Astrocyte (in vitro differentiated cells and primary cell): Measurements from ENCODE around the gene PSMD1. TPM values are rescaled to one million over a fixed set of nuclear protein-coding genes. Genes with fewer than 3 reads are reported as not detected.

Experiments used
- DNase-seq: peaks from one replicate; pipeline ENCODE4 v3.0.0-alpha.2; 2010; ENCODE audit warnings: low read depth
- FAIRE-seq: peaks from 2 replicates; lab custom pipeline; 2011; peaks lifted over from hg19 to GRCh38; lab: Jason Lieb, UNC
- H2AFZ ChIP-seq: 2 replicates; pipeline ENCODE4 v1.6.0; 2012; ENCODE audit warnings: low read depth, low read length, inconsistent platforms
- H3K27ac ChIP-seq: 2 replicates; pipeline ENCODE4 v1.5.1; 2011; ENCODE audit warnings: low read depth, low read length, inconsistent platforms
- H3K27me3 ChIP-seq: 2 replicates; pipeline ENCODE4 v1.6.0; 2011; ENCODE audit warnings: low read length, inconsistent platforms; ENCODE audit not compliant: insufficient read depth
- H3K36me3 ChIP-seq: 2 replicates; pipeline ENCODE4 v1.5.1; 2011; ENCODE audit warnings: low read length, inconsistent platforms; ENCODE audit not compliant: insufficient read depth
- H3K4me1 ChIP-seq: 2 replicates; pipeline ENCODE4 v1.5.1; 2011; ENCODE audit warnings: low read length, inconsistent platforms; ENCODE audit not compliant: insufficient read depth
- H3K4me2 ChIP-seq: 2 replicates; pipeline ENCODE4 v1.6.0; 2012; ENCODE audit warnings: low read length, inconsistent platforms
- H3K4me3 ChIP-seq: 2 replicates; pipeline ENCODE4 v1.5.1; 2011; ENCODE audit warnings: low read depth, mild to moderate bottlenecking, low read length, inconsistent platforms; ENCODE audit not compliant: insufficient read depth
- H3K79me2 ChIP-seq: 2 replicates; pipeline ENCODE4 v1.6.0; 2012; ENCODE audit warnings: mild to moderate bottlenecking, low read length, inconsistent platforms; ENCODE audit not compliant: insufficient read depth
- H3K9ac ChIP-seq: 2 replicates; pipeline ENCODE4 v1.6.0; 2012; ENCODE audit warnings: mild to moderate bottlenecking, low read length, inconsistent platforms
- H3K9me3 ChIP-seq: 2 replicates; pipeline ENCODE4 v1.5.1; 2012; ENCODE audit warnings: low read depth, mild to moderate bottlenecking, low read length, inconsistent platforms; ENCODE audit not compliant: insufficient read depth
- H4K20me1 ChIP-seq: 2 replicates; pipeline ENCODE4 v1.6.0; 2012; ENCODE audit warnings: low read length, inconsistent platforms; ENCODE audit not compliant: insufficient read depth
- H3K27ac Mint-ChIP-seq: one replicate; pipeline ENCODE4 v1.8.0; 2021; ENCODE audit warnings: mild to moderate bottlenecking, mixed read lengths; ENCODE audit not compliant: unreplicated experiment
- H3K27me3 Mint-ChIP-seq: one replicate; pipeline ENCODE4 v1.8.0; 2021; ENCODE audit warnings: low read depth, mixed read lengths; ENCODE audit not compliant: unreplicated experiment
- H3K36me3 Mint-ChIP-seq: one replicate; pipeline ENCODE4 v1.8.0; 2021; ENCODE audit warnings: low read depth, mixed read lengths; ENCODE audit not compliant: unreplicated experiment
- H3K4me1 Mint-ChIP-seq: one replicate; pipeline ENCODE4 v1.8.0; 2021; ENCODE audit warnings: low read depth, mixed read lengths; ENCODE audit not compliant: unreplicated experiment
- H3K4me3 Mint-ChIP-seq: one replicate; pipeline ENCODE4 v1.8.0; 2021; ENCODE audit warnings: mild to moderate bottlenecking, moderate library complexity, mixed read lengths; ENCODE audit not compliant: unreplicated experiment
- H3K9me3 Mint-ChIP-seq: one replicate; pipeline ENCODE4 v1.8.0; 2021; ENCODE audit warnings: mild to moderate bottlenecking, mixed read lengths; ENCODE audit not compliant: unreplicated experiment
- EZH2 ChIP-seq: IDR thresholded peaks from 2 replicates; pipeline ENCODE4 v1.6.1; 2012; ENCODE audit warnings: mild to moderate bottlenecking, low read length, inconsistent platforms; ENCODE audit not compliant: insufficient read depth
- total RNA-seq: library from RNA; stranded (reverse); gene quantifications from 2 replicates; pipeline ENCODE4 v1.2.1, GENCODE V29; 2021
- TF ChIP-seq, protein P1 (sequence below): IDR thresholded peaks from 2 replicates; pipeline ENCODE4 v1.5.1; 2011; ENCODE audit warnings: low read depth, mild to moderate bottlenecking, inconsistent platforms, low read length, moderate library complexity; ENCODE audit not compliant: insufficient read depth

PSMD1 gene
- total RNA-seq, 1 donor from 2014 or later = 151 TPM

DNA sequence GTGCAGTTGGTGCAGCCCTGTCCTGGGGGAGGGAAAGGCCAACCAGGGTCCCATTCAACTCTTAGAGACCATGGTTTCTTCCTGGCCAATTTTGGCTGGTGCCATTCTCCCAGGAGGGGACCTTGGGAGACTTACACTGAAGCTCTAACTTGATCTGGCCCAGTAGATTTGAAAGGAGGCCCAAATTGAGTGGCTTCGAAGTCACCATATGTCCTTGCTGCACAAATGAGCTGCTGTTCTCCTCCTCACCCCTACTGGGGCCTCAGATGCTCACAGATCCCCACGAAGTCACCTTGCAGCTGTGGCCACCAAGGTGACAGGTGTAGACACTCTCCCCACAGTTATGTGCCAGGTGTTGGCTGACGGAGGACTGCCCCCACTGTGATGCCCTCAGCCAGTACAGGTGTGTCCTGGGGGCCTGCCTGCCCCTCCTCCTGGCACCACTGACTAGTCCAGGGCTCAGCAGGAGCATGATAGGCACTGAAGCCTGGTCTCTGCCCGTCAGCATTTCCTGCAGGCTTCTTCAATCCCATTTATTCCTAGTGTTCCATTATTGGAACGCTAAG is 24.0 kb upstream of the PSMD1 start:
- no peaks in the 10 kb centered on the region for H3K4me1 ChIP-seq
- no peaks in the 10 kb centered on the region for H4K20me1 ChIP-seq
- Mint-ChIP-seq H3K27ac (no peak overlapping the region), H3K4me1 (peaks cover 2% of the 10 kb centered on the region), H3K4me3 (no peak overlapping the region), H3K36me3 (no peaks in the 10 kb centered on the region), H3K27me3 (peaks cover 57% of the 10 kb centered on the region), H3K9me3 (peaks cover 2% of the 10 kb centered on the region)
- H3K27ac ChIP-seq = no peak overlapping the region
- TF ChIP-seq, protein P1, sequence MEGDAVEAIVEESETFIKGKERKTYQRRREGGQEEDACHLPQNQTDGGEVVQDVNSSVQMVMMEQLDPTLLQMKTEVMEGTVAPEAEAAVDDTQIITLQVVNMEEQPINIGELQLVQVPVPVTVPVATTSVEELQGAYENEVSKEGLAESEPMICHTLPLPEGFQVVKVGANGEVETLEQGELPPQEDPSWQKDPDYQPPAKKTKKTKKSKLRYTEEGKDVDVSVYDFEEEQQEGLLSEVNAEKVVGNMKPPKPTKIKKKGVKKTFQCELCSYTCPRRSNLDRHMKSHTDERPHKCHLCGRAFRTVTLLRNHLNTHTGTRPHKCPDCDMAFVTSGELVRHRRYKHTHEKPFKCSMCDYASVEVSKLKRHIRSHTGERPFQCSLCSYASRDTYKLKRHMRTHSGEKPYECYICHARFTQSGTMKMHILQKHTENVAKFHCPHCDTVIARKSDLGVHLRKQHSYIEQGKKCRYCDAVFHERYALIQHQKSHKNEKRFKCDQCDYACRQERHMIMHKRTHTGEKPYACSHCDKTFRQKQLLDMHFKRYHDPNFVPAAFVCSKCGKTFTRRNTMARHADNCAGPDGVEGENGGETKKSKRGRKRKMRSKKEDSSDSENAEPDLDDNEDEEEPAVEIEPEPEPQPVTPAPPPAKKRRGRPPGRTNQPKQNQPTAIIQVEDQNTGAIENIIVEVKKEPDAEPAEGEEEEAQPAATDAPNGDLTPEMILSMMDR = no peak
- no peak for TF ChIP-seq EZH2
- H3K9me3 ChIP-seq = no peaks in the 10 kb centered on the region
- no peak overlapping the region for H3K9ac ChIP-seq
- no peak overlapping the region for H3K4me3 ChIP-seq
- peaks cover 48% of the 10 kb centered on the region for H3K27me3 ChIP-seq
- no peaks in the 10 kb centered on the region for H3K36me3 ChIP-seq
- no peak for DNase-seq
- no peaks in the 10 kb centered on the region for H3K79me2 ChIP-seq
- H3K4me2 ChIP-seq = no peak overlapping the region
- no peak for FAIRE-seq
- H2AFZ ChIP-seq = no peak overlapping the region

DNA sequence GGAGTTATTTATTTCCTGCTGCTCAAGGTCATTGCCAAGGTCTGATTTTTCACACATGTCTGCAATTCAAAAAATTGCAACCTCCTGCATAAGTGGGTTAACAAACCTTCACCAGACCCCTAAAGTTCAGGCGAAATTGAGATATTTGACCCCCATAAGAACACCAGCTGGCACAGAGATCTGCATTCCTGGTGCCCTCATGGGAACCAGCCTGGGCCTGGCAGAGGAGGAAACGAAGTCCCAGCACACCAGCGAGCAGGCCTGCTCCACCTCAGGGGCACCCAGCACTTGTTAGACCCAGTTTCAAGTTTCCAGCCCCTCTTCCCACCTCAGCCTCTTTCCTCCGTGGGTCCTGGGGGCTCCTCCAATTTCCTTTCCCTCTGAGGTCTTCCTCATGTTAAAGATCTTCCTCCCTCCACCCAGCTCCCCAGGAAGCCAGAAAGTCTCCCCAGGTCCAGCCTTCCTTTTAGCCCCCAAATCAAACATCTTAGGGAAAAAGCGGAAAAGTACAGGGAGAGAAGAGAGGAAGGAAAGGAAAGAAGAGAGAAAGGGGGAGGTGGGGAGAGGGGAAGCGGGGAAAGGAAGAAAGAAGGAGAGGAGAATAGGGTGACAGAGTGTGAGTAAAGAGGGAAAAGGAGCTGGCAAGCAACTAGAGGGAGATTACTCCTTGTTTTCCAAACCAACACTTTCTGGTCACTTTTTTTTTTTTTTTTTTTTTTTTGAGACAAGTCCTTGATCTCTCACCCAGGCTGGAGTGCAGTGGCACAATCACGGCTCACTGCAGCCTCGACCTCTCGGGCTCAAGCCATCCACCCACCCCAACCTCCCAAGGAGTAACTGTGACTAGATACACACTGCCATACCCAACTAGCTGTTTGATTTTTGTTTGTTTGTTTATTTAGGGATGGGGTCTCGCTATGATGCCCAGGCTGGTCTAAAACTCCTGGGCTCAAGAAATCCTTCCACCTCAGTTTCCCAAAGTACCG is 23.2 kb upstream of the PSMD1 start:
- H3K9ac ChIP-seq = no peak overlapping the region
- no peaks in the 10 kb centered on the region for H3K36me3 Mint-ChIP-seq
- TF ChIP-seq, protein P1 = no peak
- no peak for TF ChIP-seq EZH2
- no peaks in the 10 kb centered on the region for H3K36me3 ChIP-seq
- peaks cover 57% of the 10 kb centered on the region for H3K27me3 Mint-ChIP-seq
- H3K79me2 ChIP-seq = no peaks in the 10 kb centered on the region
- no peaks in the 10 kb centered on the region for H3K9me3 ChIP-seq
- DNase-seq (no peak), FAIRE-seq (no peak)
- H3K27ac ChIP-seq = no peak overlapping the region
- H4K20me1 ChIP-seq = no peaks in the 10 kb centered on the region
- no peak overlapping the region for H2AFZ ChIP-seq
- no peak overlapping the region for H3K4me3 Mint-ChIP-seq
- H3K4me2 ChIP-seq = no peak overlapping the region
- H3K27ac Mint-ChIP-seq = no peak overlapping the region
- H3K27me3 ChIP-seq = peaks cover 53% of the 10 kb centered on the region
- no peaks in the 10 kb centered on the region for H3K4me1 ChIP-seq
- peaks cover 2% of the 10 kb centered on the region for H3K9me3 Mint-ChIP-seq
- peaks cover 2% of the 10 kb centered on the region for H3K4me1 Mint-ChIP-seq
- H3K4me3 ChIP-seq = no peak overlapping the region
